Stimulated activated CD4-positive, alpha-beta T cell treated with anti-CD3 and anti-CD28 coated beads, Interleukin-1b, Interleukin-23, amount 100 ng/mL, for 1 hour (primary cell): ENCODE data around the gene SMLR1.
"Not testable (repeated sequence)": the region's sequence is repeated elsewhere in the genome, so short reads cannot be mapped to it uniquely, and the experiment has no call there.

ENCODE experiments used
- DNase-seq, 2 donors: peaks; one replicate each; pipeline ENCODE4 v3.0.0-alpha.2; 2020; ENCODE audit warnings: low read depth in 2 of 2

The SMLR1 gene

GRCh38 chr6:130827247-130828149 is at the start of gene SMLR1:
TSS of gene SMLR1 (plus strand) at chr6:130827406. CDS start at chr6:130827414, 8 bp downstream.
- DNase-seq = no peak

- no peak for DNase-seq
Observed at GRCh38 chr6:130778946-130779657, 48.1 kb upstream of the SMLR1 start.

- DNase-seq = no peak
Observed at GRCh38 chr6:130779658-130780033, 47.6 kb upstream of the SMLR1 start.

- no peak for DNase-seq
Observed at GRCh38 chr6:130780122-130780521, 47.1 kb upstream of the SMLR1 start.

- DNase-seq = no peak
Observed at GRCh38 chr6:130781557-130781956, 45.6 kb upstream of the SMLR1 start.

GRCh38 chr6:130783416-130784107 is 43.6 kb upstream of the SMLR1 start:
- DNase-seq = no peak

GRCh38 chr6:130787726-130788500 is 39.3 kb upstream of the SMLR1 start:
- no peak for DNase-seq

GRCh38 chr6:130788954-130789353 is 38.3 kb upstream of the SMLR1 start:
- DNase-seq = no peak

GRCh38 chr6:130794010-130794697 is 33.1 kb upstream of the SMLR1 start:
- no peak for DNase-seq

- no peak for DNase-seq
Observed at GRCh38 chr6:130794738-130795137, 32.5 kb upstream of the SMLR1 start.

GRCh38 chr6:130796313-130796905 is 30.8 kb upstream of the SMLR1 start:
- no peak for DNase-seq

GRCh38 chr6:130797061-130797460 is 30.1 kb upstream of the SMLR1 start:
- no peak for DNase-seq

- not testable (repeated sequence) for DNase-seq
Observed at GRCh38 chr6:130801368-130801767, 25.8 kb upstream of the SMLR1 start.

- DNase-seq = no peak
Observed at GRCh38 chr6:130810307-130811030, 16.7 kb upstream of the SMLR1 start.

- no peak for DNase-seq
Observed at GRCh38 chr6:130811932-130812331, 15.3 kb upstream of the SMLR1 start.

GRCh38 chr6:130814506-130814905 is 12.7 kb upstream of the SMLR1 start:
- DNase-seq = no peak

- no peak for DNase-seq
Observed at GRCh38 chr6:130815200-130816071, 11.8 kb upstream of the SMLR1 start.

- no peak for DNase-seq
Observed at GRCh38 chr6:130822736-130823135, 4.5 kb upstream of the SMLR1 start.
